HL-60 (cell line): ENCODE data around the gene LRRC31.

Experiments used
- DNase-seq, 2 experiments: peaks; one replicate each; pipeline ENCODE4 v3.0.0-alpha.2; 2010 to 2020; ENCODE audit warnings: low read depth in 1 of 2, low spot score in 1 of 2
- H3K27ac ChIP-seq: fragments of 250-450 bp; sonication (Bioruptor Pico); replicated peaks from 2 replicates; pipeline ENCODE4 v1.5.1; 2020; ENCODE audit warnings: mild to moderate bottlenecking, moderate library complexity
- H3K27me3 ChIP-seq: fragments of 250-450 bp; sonication (Bioruptor Pico); 2 replicates; pipeline ENCODE4 v1.5.1; 2021; ENCODE audit warnings: mild to moderate bottlenecking, moderate library complexity; ENCODE audit not compliant: insufficient read depth, poor library complexity, severe bottlenecking
- H3K4me3 ChIP-seq: replicated peaks from 2 replicates; pipeline ENCODE4 v1.5.1; 2011; ENCODE audit warnings: mild to moderate bottlenecking, control low read depth, low read length; ENCODE audit not compliant: insufficient read depth
- CTCF ChIP-seq: IDR thresholded peaks from one replicate; pipeline ENCODE4 v1.5.1; 2011; ENCODE audit warnings: low read length, control low read depth, inconsistent platforms; ENCODE audit not compliant: insufficient read depth
- GABPA ChIP-seq: IDR thresholded peaks from 2 replicates; pipeline ENCODE4 v1.6.1; 2012; ENCODE audit warnings: low read depth
- POLR2AphosphoS5 ChIP-seq: IDR thresholded peaks from 2 replicates; pipeline ENCODE4 v1.6.1; 2012; ENCODE audit warnings: low read depth
- REST ChIP-seq: IDR thresholded peaks from 2 replicates; pipeline ENCODE4 v1.6.1; 2012; ENCODE audit warnings: low read depth; ENCODE audit not compliant: insufficient replicate concordance
- SPI1 ChIP-seq: IDR thresholded peaks from 2 replicates; pipeline ENCODE4 v1.6.1; 2012; ENCODE audit warnings: low read depth, mild to moderate bottlenecking, borderline replicate concordance

The LRRC31 gene

DNA sequence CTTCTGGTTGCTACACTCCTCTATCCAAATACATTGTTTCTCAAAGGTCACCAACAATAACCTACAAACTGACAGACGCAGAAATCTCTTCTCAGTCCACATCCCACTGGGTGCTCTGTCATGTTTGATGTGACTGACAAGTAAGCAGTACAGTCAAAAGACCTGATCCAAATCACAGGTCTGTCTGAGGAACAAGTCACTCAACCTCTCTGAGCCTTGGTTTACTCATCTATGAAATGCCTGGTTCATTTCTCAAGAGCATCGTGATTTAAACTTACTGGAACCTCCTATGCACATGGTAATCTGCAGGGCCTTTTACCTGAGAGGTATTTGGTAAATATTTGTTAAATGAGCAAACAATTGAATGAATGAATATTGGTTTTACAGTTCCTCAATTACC, 5.5 kb downstream of the LRRC31 start:
- no peak for TF ChIP-seq CTCF
- H3K4me3 ChIP-seq = no peak overlapping the region

DNA sequence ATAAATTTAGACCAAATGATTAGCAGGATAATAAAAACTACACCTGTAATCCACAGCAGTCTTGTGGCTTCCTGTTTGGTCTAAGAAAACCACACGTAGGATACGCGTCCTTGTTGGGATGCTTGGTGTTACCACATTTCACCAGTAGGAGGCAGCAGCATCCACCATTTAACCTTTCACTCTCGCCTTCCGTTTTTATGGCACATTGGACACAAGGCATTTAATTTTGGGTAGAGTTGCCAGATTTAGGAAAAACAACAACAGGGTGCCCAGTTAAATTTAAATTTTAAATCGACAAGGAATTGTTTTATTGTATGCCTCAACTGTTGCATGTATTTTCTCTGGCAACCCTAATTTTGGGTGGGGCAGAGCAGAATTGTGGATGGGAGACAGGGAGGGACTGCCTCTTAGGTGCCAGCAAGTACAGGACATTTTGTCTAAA, 6.3 kb downstream of the LRRC31 start:
- Histone ChIP-seq H3K27ac (no peak overlapping the region), H3K4me3 (no peak overlapping the region), H3K27me3 (no peaks in the 10 kb centered on the region)
- peak; percentile 61; the same call in 1 of the 2 replicates for TF ChIP-seq SPI1
- no peak for TF ChIP-seq REST
- TF ChIP-seq GABPA = no peak
- TF ChIP-seq CTCF = peak; percentile 89
- peak; percentile 70 to 81 for DNase-seq

More for the DNA sequence above, 5.5 kb downstream of the LRRC31 start:
- Histone ChIP-seq H3K27ac (no peak overlapping the region), H3K27me3 (no peaks in the 10 kb centered on the region)
- no peak for DNase-seq

DNA sequence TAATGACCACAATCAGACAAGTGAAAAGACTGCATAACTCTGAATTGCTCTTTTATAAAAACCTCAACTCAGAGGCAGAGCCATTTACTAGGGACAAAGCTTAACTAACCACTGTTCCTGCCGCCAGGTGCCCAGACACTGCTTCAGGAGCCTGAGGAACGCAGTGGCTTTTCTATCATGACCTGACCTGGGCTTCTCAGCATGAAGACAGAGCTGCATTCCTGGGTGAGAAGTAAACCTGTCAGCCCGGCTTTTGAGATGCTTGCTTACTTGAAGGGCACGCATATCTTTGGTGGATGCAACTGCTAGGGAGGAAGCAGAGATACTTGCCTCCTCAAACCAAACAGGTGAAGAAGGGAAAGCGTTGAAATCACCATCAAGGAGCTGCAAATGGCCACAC, 7.9 kb downstream of the LRRC31 start:
- H3K4me3 ChIP-seq = no peak overlapping the region
- no peak for TF ChIP-seq GABPA
- TF ChIP-seq SPI1 = no peak
- TF ChIP-seq REST = no peak
- no peak overlapping the region for H3K27ac ChIP-seq
- H3K27me3 ChIP-seq = no peaks in the 10 kb centered on the region
- no peak for DNase-seq

DNA sequence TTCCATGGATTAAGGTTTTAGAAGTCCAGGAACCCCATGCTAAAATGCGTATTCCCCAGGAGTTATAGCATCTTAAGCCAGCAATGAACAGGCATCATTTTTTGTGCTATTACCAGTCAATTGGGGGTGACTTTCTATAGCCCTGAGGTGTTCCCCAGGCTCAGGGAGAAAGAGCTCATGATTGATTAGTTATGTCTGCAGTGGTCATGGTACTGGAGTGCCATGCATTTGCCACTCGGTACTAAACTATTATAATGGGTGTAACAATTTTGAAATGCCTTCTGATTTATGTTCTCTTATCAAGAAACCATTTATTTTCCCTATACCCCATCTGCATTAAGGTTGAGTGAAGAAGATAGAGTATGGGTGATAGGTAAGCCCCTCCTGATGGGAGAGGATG, 11.9 kb downstream of the LRRC31 start:
- no peak for TF ChIP-seq CTCF
- TF ChIP-seq SPI1 = no peak
- TF ChIP-seq GABPA = no peak
- no peak for TF ChIP-seq POLR2AphosphoS5
- TF ChIP-seq REST = no peak
- Histone ChIP-seq H3K4me3 (no peak overlapping the region), H3K27me3 (no peaks in the 10 kb centered on the region), H3K27ac (no peak overlapping the region)
- DNase-seq = no peak
